Choroid plexus epithelial cell (primary cell): Measurements from ENCODE around the gene SHB.

Experiments used
- DNase-seq: peaks from one replicate; pipeline ENCODE4 v3.0.0-alpha.2; 2010; ENCODE audit warnings: low read depth
- H3K4me3 ChIP-seq: 2 replicates; pipeline ENCODE4 v1.5.1; 2011; ENCODE audit warnings: low read depth, mild to moderate bottlenecking, control low read depth, low read length, moderate library complexity
- CTCF ChIP-seq: conservative IDR thresholded peaks from 2 replicates; pipeline ENCODE4 v1.5.1; 2011; ENCODE audit warnings: low read depth, mild to moderate bottlenecking, control low read depth, inconsistent platforms, low read length, moderate library complexity

Gene SHB

GRCh38 chr9:38071470-38072134, 2.6 kb upstream of the SHB start:
- TF ChIP-seq CTCF = no peak
- no peak for DNase-seq
- no peak overlapping the region for H3K4me3 ChIP-seq

GRCh38 chr9:38067859-38068681, 957 bp downstream of the SHB start:
- TF ChIP-seq CTCF = no peak
- peak overlapping the region; percentile 85 for H3K4me3 ChIP-seq
- DNase-seq = no peak

- H3K4me3 ChIP-seq = peak overlapping the region; percentile 85
- no peak for TF ChIP-seq CTCF
- peak; percentile 56 for DNase-seq
These were observed 1.8 kb downstream of the SHB start for GRCh38 chr9:38066914-38067858.

GRCh38 chr9:38066197-38066913, 2.7 kb downstream of the SHB start:
- peak overlapping the region; percentile 85 for H3K4me3 ChIP-seq
- peak; percentile 47 for TF ChIP-seq CTCF
- DNase-seq = no peak

- peak overlapping the region; percentile 85 for H3K4me3 ChIP-seq
These were observed 3.5 kb downstream of the SHB start for GRCh38 chr9:38065369-38066075.

More at GRCh38 chr9:38065369-38066075, 3.5 kb downstream of the SHB start:
- DNase-seq = no peak
- TF ChIP-seq CTCF = no peak
